Fibroblast of skin of left quadriceps (primary cell): ENCODE data around the gene KDSR.

ENCODE experiments used
- DNase-seq, 2 experiments: peaks; one replicate each; pipeline ENCODE4 v3.0.0-alpha.2; 2013; ENCODE audit warnings: low read depth in 2 of 2

KDSR gene

GRCh38 chr18:63306819-63307550, 60.0 kb downstream of the KDSR start:
- DNase-seq: no peak

- no peak for DNase-seq
These were observed 60.8 kb downstream of the KDSR start for GRCh38 chr18:63306249-63306648.

GRCh38 chr18:63303547-63303946, 63.5 kb downstream of the KDSR start:
- DNase-seq: no peak

GRCh38 chr18:63302636-63303405, 64.2 kb downstream of the KDSR start:
- no peak for DNase-seq

- no peak for DNase-seq
These were observed 64.8 kb downstream of the KDSR start for GRCh38 chr18:63302220-63302619.

GRCh38 chr18:63301434-63301833, 65.6 kb downstream of the KDSR start:
- no peak for DNase-seq

GRCh38 chr18:63299837-63300745, 66.9 kb downstream of the KDSR start:
- DNase-seq: peak in 1 of 2 experiments; percentile 26

GRCh38 chr18:63298400-63299365, 68.3 kb downstream of the KDSR start:
- no peak for DNase-seq

GRCh38 chr18:63297687-63298399, 69.2 kb downstream of the KDSR start:
- DNase-seq: no peak

- no peak for DNase-seq
These were observed 73.1 kb downstream of the KDSR start for GRCh38 chr18:63293935-63294334.

GRCh38 chr18:63292831-63293683, 73.9 kb downstream of the KDSR start:
- DNase-seq: no peak

- no peak for DNase-seq
These were observed 75.7 kb downstream of the KDSR start for GRCh38 chr18:63291278-63291677.

- no peak for DNase-seq
These were observed 76.2 kb downstream of the KDSR start for GRCh38 chr18:63290821-63291200.

- DNase-seq: no peak
These were observed 76.7 kb downstream of the KDSR start for GRCh38 chr18:63290166-63290820.

GRCh38 chr18:63288311-63288710, 78.7 kb downstream of the KDSR start:
- DNase-seq: no peak

- DNase-seq: no peak
These were observed 79.2 kb downstream of the KDSR start for GRCh38 chr18:63287691-63288220.

- DNase-seq: no peak
These were observed 80.1 kb downstream of the KDSR start for GRCh38 chr18:63286926-63287325.
